GM12891 (cell line): ENCODE data around the gene GUCY1B1. TPM values are rescaled to one million over a fixed set of nuclear protein-coding genes. Genes with fewer than 3 reads are reported as not detected.

Experiments
- DNase-seq: peaks from one replicate; pipeline ENCODE4 v3.0.0; 2011; ENCODE audit warnings: low spot score; ENCODE audit not compliant: insufficient read length
- FAIRE-seq: peaks from 2 replicates; lab custom pipeline; 2011; peaks lifted over from hg19 to GRCh38; lab: Jason Lieb, UNC
- PAX5 ChIP-seq: IDR thresholded peaks from 2 replicates; pipeline ENCODE4 v1.6.1; 2011; ENCODE audit warnings: low read length, moderate library complexity, mild to moderate bottlenecking; ENCODE audit not compliant: insufficient read depth, severe bottlenecking
- POLR2A ChIP-seq: IDR thresholded peaks from 2 replicates; pipeline ENCODE4 v1.6.1; 2011; ENCODE audit warnings: low read depth, low read length, control low read depth
- POLR2AphosphoS5 ChIP-seq: IDR thresholded peaks from 2 replicates; pipeline ENCODE4 v1.6.1; 2011; ENCODE audit warnings: low read depth, low read length, control low read depth
- POU2F2 ChIP-seq: IDR thresholded peaks from 2 replicates; pipeline ENCODE4 v1.6.1; 2011; ENCODE audit warnings: low read depth, mild to moderate bottlenecking, control low read depth, low read length, moderate library complexity
- SPI1 ChIP-seq: IDR thresholded peaks from 2 replicates; pipeline ENCODE4 v1.6.1; 2011; ENCODE audit warnings: low read depth, low read length, control low read depth
- TAF1 ChIP-seq: IDR thresholded peaks from 2 replicates; pipeline ENCODE4 v1.6.1; 2011; ENCODE audit warnings: low read depth, low read length, control low read depth
- polyA plus RNA-seq: library from polyadenylated mRNA; unstranded; fragments of >200 nt; gene quantifications from one replicate; pipeline ENCODE4 v1.2.1, GENCODE V29; 2012; ENCODE audit warnings: low read depth, missing spikeins, inconsistent platforms; ENCODE audit not compliant: missing spikeins

GUCY1B1 gene
- polyA plus RNA-seq, result 0.46 TPM

GRCh38 chr4:155758481-155759371 is at the start of gene GUCY1B1:
TSS of gene GUCY1B1 (plus strand) at chr4:155759021. CDS start at chr4:155759141, 120 bp downstream.
- no peak for TF ChIP-seq POLR2A
- TF ChIP-seq PAX5, result peak; percentile 54
- FAIRE-seq (peak; percentile 58), DNase-seq (peak; percentile 70)

- no peak for FAIRE-seq
- TF ChIP-seq POU2F2 (no peak), PAX5 (no peak), POLR2A (no peak), POLR2AphosphoS5 (no peak), TAF1 (no peak)
- no peak for DNase-seq
Measured at GRCh38 chr4:155709918-155710317, 48.9 kb upstream of the GUCY1B1 start.

- FAIRE-seq, result no peak
- no peak for DNase-seq
- TF ChIP-seq PAX5 (no peak), POLR2AphosphoS5 (no peak), POU2F2 (no peak), SPI1 (no peak), TAF1 (no peak), POLR2A (no peak)
Measured at GRCh38 chr4:155711556-155711955, 47.3 kb upstream of the GUCY1B1 start.

GRCh38 chr4:155712846-155713245 is 46.0 kb upstream of the GUCY1B1 start:
- no peak for TF ChIP-seq PAX5
- TF ChIP-seq POU2F2, result no peak
- no peak for TF ChIP-seq POLR2AphosphoS5
- TF ChIP-seq TAF1, result no peak
- TF ChIP-seq POLR2A, result no peak
- no peak for TF ChIP-seq SPI1
- DNase-seq, result no peak
- FAIRE-seq, result no peak

- DNase-seq (no peak), FAIRE-seq (no peak)
- TF ChIP-seq POLR2A (no peak), SPI1 (no peak), POLR2AphosphoS5 (no peak), PAX5 (no peak), POU2F2 (no peak), TAF1 (no peak)
Measured at GRCh38 chr4:155713911-155714310, 44.9 kb upstream of the GUCY1B1 start.

- DNase-seq (no peak), FAIRE-seq (no peak)
- TF ChIP-seq POU2F2 (no peak), SPI1 (no peak), PAX5 (no peak), TAF1 (no peak), POLR2AphosphoS5 (no peak), POLR2A (no peak)
Measured at GRCh38 chr4:155722336-155722735, 36.5 kb upstream of the GUCY1B1 start.

- FAIRE-seq (no peak), DNase-seq (no peak)
- TF ChIP-seq POLR2A (no peak), SPI1 (no peak), POLR2AphosphoS5 (no peak), POU2F2 (no peak), PAX5 (no peak), TAF1 (no peak)
Measured at GRCh38 chr4:155722816-155723499, 35.9 kb upstream of the GUCY1B1 start.

GRCh38 chr4:155724731-155725130 is 34.1 kb upstream of the GUCY1B1 start:
- DNase-seq (no peak), FAIRE-seq (no peak)
- no peak for TF ChIP-seq POLR2A
- no peak for TF ChIP-seq TAF1
- TF ChIP-seq POU2F2, result no peak
- TF ChIP-seq POLR2AphosphoS5, result no peak
- no peak for TF ChIP-seq SPI1
- TF ChIP-seq PAX5, result no peak

- DNase-seq, result no peak
- TF ChIP-seq POLR2AphosphoS5 (no peak), POU2F2 (no peak), TAF1 (no peak), SPI1 (no peak), POLR2A (no peak), PAX5 (no peak)
- no peak for FAIRE-seq
Measured at GRCh38 chr4:155734065-155734464, 24.8 kb upstream of the GUCY1B1 start.

GRCh38 chr4:155734951-155735350 is 23.9 kb upstream of the GUCY1B1 start:
- DNase-seq (no peak), FAIRE-seq (no peak)
- TF ChIP-seq TAF1 (no peak), POLR2A (no peak), PAX5 (no peak), SPI1 (no peak), POU2F2 (no peak), POLR2AphosphoS5 (no peak)
